K562 (cell line): Measurements from ENCODE around the gene SPATA12.

Experiments used
- BRF2 ChIP-seq: IDR thresholded peaks from 3 replicates; pipeline ENCODE4 v1.6.1; 2011; ENCODE audit warnings: borderline replicate concordance, mild to moderate bottlenecking; ENCODE audit not compliant: insufficient read length, insufficient read depth
- CHCHD3 ChIP-seq: fragments of 250-450 bp; sonication (Bioruptor Pico); IDR thresholded peaks from 2 replicates; pipeline ENCODE4 v2.1.2; 2022; ENCODE audit warnings: mild to moderate bottlenecking
- CTCF ChIP-seq, 3 experiments: IDR thresholded peaks in 2 of 3; conservative IDR thresholded peaks in 1 of 3; 2 replicates each; pipeline ENCODE4 v1.5.1; 2011 to 2012; ENCODE audit warnings: low read length in 3 of 3, mild to moderate bottlenecking in 3 of 3, control low read depth in 2 of 3, improper control_type of control experiment in 1 of 3, inconsistent platforms in 1 of 3, low read depth in 1 of 3, mixed read lengths in 1 of 3, moderate library complexity in 1 of 3; ENCODE audit not compliant: insufficient read depth in 2 of 3
- CUX1 ChIP-seq: fragments of 200-800 bp; sonication (Bioruptor generic); IDR thresholded peaks from 2 replicates; pipeline ENCODE4 v1.6.1; 2016; ENCODE audit warnings: missing genetic modification characterization, missing compliant biosample characterization
- EZH2 ChIP-seq: IDR thresholded peaks from 2 replicates; pipeline ENCODE4 v1.6.1; 2012; ENCODE audit warnings: low read depth, mild to moderate bottlenecking, inconsistent platforms, low read length, borderline replicate concordance
- FOXJ3 ChIP-seq: sonication (generic); formaldehyde crosslinking; IDR thresholded peaks from 2 replicates; pipeline ENCODE4 v1.4.0; 2020; ENCODE audit warnings: mild to moderate bottlenecking, missing genetic modification reagents
- MAX ChIP-seq: sonication (generic); formaldehyde crosslinking; IDR thresholded peaks from 2 replicates; pipeline ENCODE4 v1.9.0; 2022; ENCODE audit warnings: mild to moderate bottlenecking, missing genetic modification reagents
- MED1 ChIP-seq: sonication (generic); formaldehyde crosslinking; IDR thresholded peaks from 2 replicates; pipeline ENCODE4 v1.8.1; 2023; ENCODE audit warnings: missing genetic modification reagents, borderline replicate concordance
- MXI1 ChIP-seq: IDR thresholded peaks from 2 replicates; pipeline ENCODE4 v1.6.1; 2011; ENCODE audit warnings: low read depth, mild to moderate bottlenecking, improper control_type of control experiment, low read length
- NR2C1 ChIP-seq, 2 experiments: fragments of 450-650 bp; IDR thresholded peaks; 2 replicates each; pipeline ENCODE4 v1.6.1; 2017; ENCODE audit warnings: mild to moderate bottlenecking in 2 of 2, antibody characterized with exemption in 1 of 2, inconsistent platforms in 1 of 2, missing compliant biosample characterization in 1 of 2, missing genetic modification characterization in 1 of 2
- RFX5 ChIP-seq: IDR thresholded peaks from 2 replicates; pipeline ENCODE4 v1.6.1; 2011; ENCODE audit warnings: low read depth, mild to moderate bottlenecking, improper control_type of control experiment, low read length
- SMARCC2 ChIP-seq: fragments of 450-650 bp; IDR thresholded peaks from 2 replicates; pipeline ENCODE4 v1.6.1; 2017; ENCODE audit warnings: antibody characterized with exemption, moderate library complexity, mild to moderate bottlenecking, low read depth
- SNRNP70 ChIP-seq: fragments of 200-400 bp; formaldehyde crosslinking; optimal IDR thresholded peaks from 2 replicates; pipeline ENCODE3; 2017; ENCODE audit warnings: low read depth, low read length
- TARDBP ChIP-seq: fragments of 450-650 bp; IDR thresholded peaks from 2 replicates; pipeline ENCODE4 v1.6.1; 2016

- TF ChIP-seq SNRNP70 (no peak), BRF2 (no peak), TARDBP (no peak), MED1 (CRISPR knock-in tag) (no peak), RFX5 (no peak), FOXJ3 (CRISPR knock-in tag) (no peak), MXI1 (no peak), SMARCC2 (no peak), EZH2 (no peak), CUX1 (no peak), MAX (CRISPR knock-in tag) (no peak), CHCHD3 (no peak), CTCF (IDR thresholded peaks at IDR 0.05 in 2 of 3, conservative IDR thresholded peaks at IDR 0.05 in 1 of 3; ENCODE audit: insufficient read depth in 2 of 3, low read depth in 1 of 3, low read length in 3 of 3) (no peak), NR2C1 (IDR thresholded peaks at IDR 0.05) (no peak), NR2C1 (tag; IDR thresholded peaks at IDR 0.05) (no peak)
These were observed 22.0 kb downstream of the SPATA12 start for GRCh38 chr3:57082481-57082880.
